Cardiac muscle cell (in vitro differentiated cells and primary cell): Measurements from ENCODE around the gene CTNNA2. TPM values are rescaled to one million over a fixed set of nuclear protein-coding genes. Genes with fewer than 3 reads are reported as not detected.

Experiments
- DNase-seq, 2 donors: peaks; one replicate each; pipeline versions ENCODE4 v3.0.0 to v3.0.0-alpha.2; 2010 to 2017; ENCODE audit warnings: low read depth in 1 of 2, low spot score in 1 of 2
- H3K27ac ChIP-seq: fragments of 200-600 bp; sonication (generic); 2 replicates; pipeline ENCODE4 v1.5.1; 2016
- H3K27me3 ChIP-seq: fragments of 200-600 bp; sonication (generic); 2 replicates; pipeline ENCODE4 v1.6.0; 2016; ENCODE audit warnings: control low read depth
- H3K36me3 ChIP-seq: fragments of 200-600 bp; sonication (generic); 2 replicates; pipeline ENCODE4 v1.5.1; 2016; ENCODE audit warnings: control low read depth
- H3K4me1 ChIP-seq: fragments of 200-600 bp; sonication (generic); 2 replicates; pipeline ENCODE4 v1.8.1; 2017; ENCODE audit warnings: low read depth, mild to moderate bottlenecking, mixed run types
- H3K4me3 ChIP-seq: fragments of 200-600 bp; sonication (generic); 2 replicates; pipeline ENCODE4 v1.5.1; 2016; ENCODE audit warnings: mild to moderate bottlenecking
- H3K9me3 ChIP-seq: fragments of 200-600 bp; sonication (generic); 2 replicates; pipeline ENCODE4 v1.5.1; 2017; ENCODE audit warnings: low read depth, mild to moderate bottlenecking, control low read depth
- CTCF ChIP-seq: IDR thresholded peaks from 2 replicates; pipeline ENCODE4 v1.5.1; 2012; ENCODE audit warnings: low read depth, mild to moderate bottlenecking, low read length
- polyA plus RNA-seq: library from polyadenylated mRNA; unstranded; fragments of >200 nt; fragmentation: Nextera tagmentation; extraction: Ambion mirVana; gene quantifications from 2 replicates; pipeline ENCODE4 v1.2.1, GENCODE V29; 2016
- total RNA-seq: library from RNA; depleted of rRNA; stranded (reverse); fragments of >200 nt; gene quantifications from 2 replicates; pipeline ENCODE4 v1.2.3, GENCODE V29; 2016

Gene CTNNA2
- total and polyA plus RNA-seq, 2 experiments from 2014 or later, result 7.4 to 17.4 TPM

- no peak for TF ChIP-seq CTCF
- Histone ChIP-seq H3K4me1 (no peaks in the 10 kb centered on the region), H3K27me3 (no peaks in the 10 kb centered on the region), H3K36me3 (no peaks in the 10 kb centered on the region), H3K4me3 (no peak overlapping the region), H3K27ac (no peak overlapping the region), H3K9me3 (no peaks in the 10 kb centered on the region)
- DNase-seq, result no peak
These were observed 402.6 kb downstream of the CTNNA2 start for GRCh38 chr2:79915455-79915854.

GRCh38 chr2:79916285-79916684 lies 403.4 kb downstream of the CTNNA2 start:
- no peak overlapping the region for H3K27ac ChIP-seq
- H3K4me3 ChIP-seq, result no peak overlapping the region
- H3K36me3 ChIP-seq, result no peaks in the 10 kb centered on the region
- TF ChIP-seq CTCF, result no peak
- H3K9me3 ChIP-seq, result no peaks in the 10 kb centered on the region
- DNase-seq, result no peak
- no peaks in the 10 kb centered on the region for H3K27me3 ChIP-seq
- no peaks in the 10 kb centered on the region for H3K4me1 ChIP-seq

GRCh38 chr2:79920512-79921076 lies 407.7 kb downstream of the CTNNA2 start:
- H3K4me3 ChIP-seq, result no peak overlapping the region
- no peaks in the 10 kb centered on the region for H3K36me3 ChIP-seq
- no peaks in the 10 kb centered on the region for H3K9me3 ChIP-seq
- DNase-seq, result peak in 1 of 2 donors; percentile 3
- H3K27ac ChIP-seq, result no peak overlapping the region
- no peaks in the 10 kb centered on the region for H3K27me3 ChIP-seq
- TF ChIP-seq CTCF, result no peak
- no peaks in the 10 kb centered on the region for H3K4me1 ChIP-seq

- Histone ChIP-seq H3K9me3 (no peaks in the 10 kb centered on the region), H3K4me1 (no peaks in the 10 kb centered on the region), H3K36me3 (no peaks in the 10 kb centered on the region), H3K27me3 (no peaks in the 10 kb centered on the region), H3K27ac (no peak overlapping the region), H3K4me3 (no peak overlapping the region)
- no peak for TF ChIP-seq CTCF
- DNase-seq, result no peak
These were observed 416.8 kb downstream of the CTNNA2 start for GRCh38 chr2:79929624-79930023.

GRCh38 chr2:79935046-79935732 lies 422.3 kb downstream of the CTNNA2 start:
- DNase-seq, result no peak
- H3K9me3 ChIP-seq, result no peaks in the 10 kb centered on the region
- no peaks in the 10 kb centered on the region for H3K36me3 ChIP-seq
- TF ChIP-seq CTCF, result no peak
- no peak overlapping the region for H3K27ac ChIP-seq
- H3K4me1 ChIP-seq, result peaks cover 9% of the 10 kb centered on the region
- H3K4me3 ChIP-seq, result no peak overlapping the region
- no peaks in the 10 kb centered on the region for H3K27me3 ChIP-seq
